Heart left ventricle (tissue), 13 donors: ENCODE data around the gene ADGB.

Experiments
- CTCF ChIP-seq, 12 donors: fragments of 200-600 bp; sonication (generic) in 4 of 12; IDR thresholded peaks; one replicate each; pipeline versions ENCODE4 v1.5.0 to v1.8.0; 2018 to 2022; ENCODE audit warnings: antibody characterized with exemption in 12 of 12, mild to moderate bottlenecking in 5 of 12
- POLR2A ChIP-seq, 2 donors: fragments of 450-650 bp; IDR thresholded peaks; one replicate each; pipeline ENCODE4 v1.6.1; 2017; ENCODE audit warnings: antibody characterized with exemption in 2 of 2, mild to moderate bottlenecking in 2 of 2, moderate library complexity in 2 of 2
- donor health status: ischemic (EF 13 %, LVEDD 7.1; RV severe dilation, severe dysfunction).
- donor health status: DM: no; HTN: yes; CAD: no.
- donor health status: DM: no; HTN: no; CAD: no.
- donor health status: ischemic (EF 25% LVEDD 6.9; RV normal size, moderate dysfunction).
- donor health status: ischemic (EF 25% LVEDD 5.7; RV mildly dilated, moderate dysfunction).
- donor health status: ischemic (EF 35%, LVEDD 5.7; RV mildly dilated, moderate dysfunction).
- donor health status: nonischemic (EF 11% LVEDD 7.7; RV severe dilation, severe dysfunction).
- donor health status: DM: yes; HTN: yes; CAD: no.
- donor health status: PGD.
- donor health status: ischemic (EF 29% LVEDD 5.4; RV normal size, mild dysfunction).
- donor health status: nonischemic (EF 23%, LVEDD 6.1; RV moderate dilation, normal function).

GRCh38 chr6:146553377-146554135 lies 45.2 kb upstream of the ADGB start:
- no peak for TF ChIP-seq CTCF (IDR thresholded peaks at IDR 0.05)
- no peak for TF ChIP-seq POLR2A (IDR thresholded peaks at IDR 0.05)
